BJ (cell line): ENCODE results near the gene SH3BGRL. TPM values are rescaled to one million over a fixed set of nuclear protein-coding genes. Genes with fewer than 3 reads are reported as not detected.
A peak's percentile ranks its signal among the peaks of the same experiment; 100 is the strongest.

ENCODE experiments used
- CTCF ChIA-PET: fragments of 350-600 bp; formaldehyde crosslinking; extraction: SDS; loops from one replicate; lab custom pipeline; 2021; ENCODE audit warnings: antibody characterized with exemption, inconsistent platforms; lab: Yijun Ruan, JAX
- POLR2A ChIA-PET: fragments of 300-600 bp; sonication (Branson Sonifier 250); formaldehyde crosslinking; extraction: SDS; loops from one replicate; lab custom pipeline; 2021; ENCODE audit warnings: antibody characterized with exemption; lab: Charles Lee
- DNase-seq: peaks from one replicate; pipeline ENCODE4 v3.0.0-alpha.2; 2011; ENCODE audit warnings: low read depth
- H3K27me3 ChIP-seq: 2 replicates; pipeline ENCODE4 v1.6.0; 2011; ENCODE audit warnings: low read length; ENCODE audit not compliant: control insufficient read depth, insufficient read depth
- H3K36me3 ChIP-seq: 2 replicates; pipeline ENCODE4 v1.5.1; 2011; ENCODE audit warnings: low read length; ENCODE audit not compliant: control insufficient read depth, insufficient read depth
- H3K4me3 ChIP-seq: 2 replicates; pipeline ENCODE4 v1.5.1; 2011; ENCODE audit warnings: low read depth, mild to moderate bottlenecking, control low read depth, low read length
- CTCF ChIP-seq: IDR thresholded peaks from 2 replicates; pipeline ENCODE4 v1.5.1; 2011; ENCODE audit warnings: low read depth, mild to moderate bottlenecking, control low read depth, inconsistent platforms, low read length, moderate library complexity; ENCODE audit not compliant: insufficient read depth
- polyA plus RNA-seq: library from polyadenylated mRNA; depleted of rRNA; stranded (reverse); fragments of >200 nt; gene quantifications from 2 replicates; pipeline ENCODE4 v1.2.3, GENCODE V29; 2011

Gene SH3BGRL
- polyA plus RNA-seq, 1 experiment = 85.2 TPM

DNA sequence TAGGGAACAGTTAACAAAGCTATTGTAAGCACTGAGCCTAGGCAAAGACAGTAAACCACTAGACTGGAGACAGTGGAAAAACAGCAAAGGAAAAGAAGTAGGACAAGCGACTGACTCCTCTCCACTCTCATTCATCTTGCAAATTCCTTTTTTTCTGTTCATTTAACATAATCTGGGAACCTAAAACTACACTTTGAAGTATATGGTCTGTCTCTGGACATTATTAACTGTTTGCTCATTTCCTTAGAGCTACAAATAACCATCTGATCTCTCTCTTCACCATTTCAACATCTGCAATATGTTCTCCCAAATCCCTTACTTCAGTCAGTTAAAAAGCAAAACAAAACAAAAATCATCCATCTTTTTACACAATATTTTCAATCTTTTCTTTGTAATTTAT lies 831 bp upstream of the SH3BGRL start:
- DNase-seq = no peak
- CTCF ChIA-PET = no interaction called here

GRCh38 chrX:81202456-81202819 lies 536 bp downstream of the SH3BGRL start:
- H3K36me3 ChIP-seq = no peaks in the 10 kb centered on the region
- CTCF ChIA-PET = interaction anchor here (0.6 to 1.5 kb wide), 3 partner anchors 10 to 17 kb away, joined by 3 to 5 read pairs (median 3); no protein-coding TSS in a partner anchor
- POLR2A ChIA-PET = no interaction called here
- no peak for DNase-seq
- TF ChIP-seq CTCF = no peak
- H3K4me3 ChIP-seq = peak overlapping the region; percentile 66
- no peaks in the 10 kb centered on the region for H3K27me3 ChIP-seq

More for the DNA sequence above, 831 bp upstream of the SH3BGRL start:
- no peaks in the 10 kb centered on the region for H3K27me3 ChIP-seq
- H3K36me3 ChIP-seq = no peaks in the 10 kb centered on the region
- TF ChIP-seq CTCF = no peak
- H3K4me3 ChIP-seq = peak overlapping the region; percentile 66
- POLR2A ChIA-PET = no interaction called here

DNA sequence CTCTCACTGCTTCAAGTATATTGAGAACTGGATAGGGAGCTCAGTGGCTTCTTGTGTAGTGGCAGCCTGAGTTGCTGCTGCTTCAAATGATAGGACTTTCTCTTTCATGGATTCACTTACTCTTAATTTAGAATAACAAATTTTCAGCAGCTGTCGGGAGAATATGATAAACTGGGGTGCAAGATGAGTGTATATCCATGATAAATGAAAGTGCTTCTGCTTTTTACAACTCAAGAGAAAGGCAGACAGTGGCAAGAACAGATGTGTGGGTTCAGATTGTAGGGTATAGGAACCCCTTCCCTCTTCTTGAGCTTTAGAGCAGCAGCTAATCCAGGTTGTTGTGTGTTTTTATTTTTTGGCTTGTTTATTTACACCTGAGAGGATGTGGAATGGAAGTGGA lies 1.0 kb downstream of the SH3BGRL start:
- Histone ChIP-seq H3K4me3 (peak overlapping the region; percentile 66), H3K36me3 (no peaks in the 10 kb centered on the region), H3K27me3 (no peaks in the 10 kb centered on the region)
- ChIA-PET CTCF (interaction anchor here (1.1 to 1.5 kb wide), 2 partner anchors 11 to 12 kb away, joined by 3 to 5 read pairs; no protein-coding TSS in a partner anchor), POLR2A (no interaction called here)
- DNase-seq = no peak
- TF ChIP-seq CTCF = no peak

- Histone ChIP-seq H3K36me3 (no peaks in the 10 kb centered on the region), H3K4me3 (no peak overlapping the region), H3K27me3 (no peaks in the 10 kb centered on the region)
- DNase-seq = no peak
- CTCF ChIA-PET = no interaction called here
- POLR2A ChIA-PET = no interaction called here
- no peak for TF ChIP-seq CTCF
Observed at GRCh38 chrX:81205551-81205950, 3.6 kb downstream of the SH3BGRL start.

GRCh38 chrX:81206476-81206875 lies 4.6 kb downstream of the SH3BGRL start:
- CTCF ChIA-PET = no interaction called here
- no peak for DNase-seq
- H3K36me3 ChIP-seq = no peaks in the 10 kb centered on the region
- no peak for TF ChIP-seq CTCF
- POLR2A ChIA-PET = no interaction called here
- no peak overlapping the region for H3K4me3 ChIP-seq
- H3K27me3 ChIP-seq = no peaks in the 10 kb centered on the region
